HG03103 (cell line): Measurements from ENCODE around the gene SFMBT2.
"Not testable (repeated sequence)": the region's sequence is repeated elsewhere in the genome, so short reads cannot be mapped to it uniquely, and the experiment has no call there.

Experiments used
- ATAC-seq: cut with Tn5 transposase; IDR thresholded peaks from one replicate; pipeline ENCODE4 v1.9.1; 2021; ENCODE audit warnings: low read depth; ENCODE audit not compliant: unreplicated experiment

SFMBT2 gene

GRCh38 chr10:7194571-7194970, 216.3 kb downstream of the SFMBT2 start:
- no peak for ATAC-seq

- no peak for ATAC-seq
Observed at GRCh38 chr10:7193369-7193768, 217.5 kb downstream of the SFMBT2 start.

- no peak for ATAC-seq
Observed at GRCh38 chr10:7192831-7193361, 217.9 kb downstream of the SFMBT2 start.

GRCh38 chr10:7192061-7192460, 218.8 kb downstream of the SFMBT2 start:
- no peak for ATAC-seq

GRCh38 chr10:7190772-7191171, 220.1 kb downstream of the SFMBT2 start:
- not testable (repeated sequence) for ATAC-seq

- ATAC-seq = no peak
Observed at GRCh38 chr10:7189909-7190308, 220.9 kb downstream of the SFMBT2 start.

GRCh38 chr10:7188456-7189050, 222.3 kb downstream of the SFMBT2 start:
- ATAC-seq = no peak

- ATAC-seq = no peak
Observed at GRCh38 chr10:7186387-7187018, 224.3 kb downstream of the SFMBT2 start.

- no peak for ATAC-seq
Observed at GRCh38 chr10:7185367-7185690, 225.5 kb downstream of the SFMBT2 start.

GRCh38 chr10:7184660-7185366, 226.0 kb downstream of the SFMBT2 start:
- ATAC-seq = peak; percentile 69

GRCh38 chr10:7184116-7184515, 226.7 kb downstream of the SFMBT2 start:
- ATAC-seq = not testable (repeated sequence)

GRCh38 chr10:7182327-7182726, 228.5 kb downstream of the SFMBT2 start:
- not testable (repeated sequence) for ATAC-seq

GRCh38 chr10:7181420-7181819, 229.4 kb downstream of the SFMBT2 start:
- ATAC-seq = no peak

GRCh38 chr10:7179536-7179935, 231.3 kb downstream of the SFMBT2 start:
- ATAC-seq = no peak

- ATAC-seq = no peak
Observed at GRCh38 chr10:7173948-7174347, 236.9 kb downstream of the SFMBT2 start.

- ATAC-seq = no peak
Observed at GRCh38 chr10:7171825-7172224, 239.0 kb downstream of the SFMBT2 start.

GRCh38 chr10:7170626-7171322, 240.1 kb downstream of the SFMBT2 start:
- ATAC-seq = no peak

- ATAC-seq = no peak
Observed at GRCh38 chr10:7168414-7168813, 242.4 kb downstream of the SFMBT2 start.

GRCh38 chr10:7165500-7166177, 245.2 kb downstream of the SFMBT2 start:
- ATAC-seq = no peak

- ATAC-seq = no peak
Observed at GRCh38 chr10:7164955-7165354, 245.9 kb downstream of the SFMBT2 start.

GRCh38 chr10:7162331-7162730, 248.5 kb downstream of the SFMBT2 start:
- ATAC-seq = no peak
